Breast epithelium (tissue), 3 donors: ENCODE measurements around the gene EIF2S1.

Experiments
- CTCF ChIP-seq, 3 donors: fragments of 450-650 bp; IDR thresholded peaks; one replicate each; pipeline ENCODE4 v1.5.1; 2016 to 2017; ENCODE audit warnings: antibody characterized with exemption in 3 of 3, mild to moderate bottlenecking in 3 of 3, moderate library complexity in 3 of 3
- POLR2A ChIP-seq: fragments of 450-650 bp; IDR thresholded peaks from one replicate; pipeline ENCODE4 v1.6.1; 2016; ENCODE audit warnings: antibody characterized with exemption, mild to moderate bottlenecking, moderate library complexity

DNA sequence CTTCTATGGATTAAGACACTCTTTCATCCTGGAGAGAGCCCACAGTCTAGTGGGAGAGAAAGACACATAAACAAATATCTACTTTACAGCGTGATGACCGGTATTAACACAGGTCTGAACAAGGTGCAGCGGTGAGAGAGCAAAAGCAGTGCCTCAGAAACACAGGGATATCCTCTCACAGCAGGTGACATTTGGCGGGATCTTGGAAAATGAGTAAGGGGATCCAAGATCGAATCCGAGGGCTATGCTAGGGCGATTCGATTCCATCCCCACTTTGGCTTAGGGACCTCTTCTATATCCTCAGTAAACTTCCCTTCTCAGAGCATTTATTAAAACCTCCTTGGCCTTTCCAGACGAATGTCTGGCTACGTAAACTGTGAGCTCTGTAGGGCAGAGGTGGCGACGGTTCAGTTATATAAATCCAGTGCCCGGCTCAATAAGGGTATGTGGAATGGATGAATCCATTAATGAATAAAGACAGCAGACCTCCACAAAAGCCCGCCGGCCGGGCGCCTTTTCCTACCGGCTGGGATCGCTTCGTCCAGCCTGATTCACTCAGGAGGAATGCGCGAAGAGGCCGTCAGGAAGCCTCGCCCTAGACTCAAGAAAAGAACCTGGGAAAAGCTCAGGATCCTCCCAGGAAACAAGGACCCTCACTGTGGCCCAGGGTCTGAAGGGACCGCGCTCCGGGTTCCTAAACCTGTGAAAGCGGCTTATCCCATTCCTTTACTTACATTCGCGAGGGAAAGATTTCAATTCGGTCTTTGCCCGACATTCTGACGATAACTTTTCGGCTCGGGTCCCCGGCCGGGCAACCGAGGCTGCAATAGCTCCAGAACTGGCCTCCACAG, 979 bp upstream of the EIF2S1 start:
- TF ChIP-seq CTCF (IDR thresholded peaks at IDR 0.05) = no peak
- TF ChIP-seq POLR2A = no peak
